CD14-positive monocyte (primary cell): ENCODE results near the gene PPP1R1C. TPM values are rescaled to one million over a fixed set of nuclear protein-coding genes. Genes with fewer than 3 reads are reported as not detected.

Experiments
- DNase-seq, 3 donors: peaks; one replicate each; pipeline ENCODE4 v3.0.0-alpha.2; 2011 to 2022
- H2AFZ ChIP-seq: 2 replicates; pipeline ENCODE4 v1.6.0; 2012; ENCODE audit warnings: mild to moderate bottlenecking, low read depth, low read length, inconsistent platforms; ENCODE audit not compliant: insufficient read depth, poor library complexity, severe bottlenecking
- H3K27ac ChIP-seq, 2 donors: 1 replicate in 1 of 2; 2 replicates in 1 of 2; pipeline ENCODE4 v1.5.1; 2012 to 2013; ENCODE audit warnings: low read length in 2 of 2, control low read depth in 1 of 2, inconsistent platforms in 1 of 2, low read depth in 1 of 2, mild to moderate bottlenecking in 1 of 2
- H3K27me3 ChIP-seq, 2 donors: one replicate each; pipeline versions ENCODE4 v1.6.0 to v1.6.1; 2011 to 2013; ENCODE audit warnings: low read length in 2 of 2; ENCODE audit not compliant: control insufficient read depth in 2 of 2, insufficient read depth in 2 of 2
- H3K36me3 ChIP-seq, 2 donors: replicated peaks in 1 of 2; 1 replicate in 1 of 2; 2 replicates in 1 of 2; pipeline versions ENCODE4 v1.5.1 to v1.6.1; 2012 to 2013; ENCODE audit warnings: low read length in 2 of 2, control low read depth in 1 of 2, inconsistent platforms in 1 of 2, mild to moderate bottlenecking in 1 of 2; ENCODE audit not compliant: insufficient read depth in 2 of 2, control insufficient read depth in 1 of 2
- H3K4me1 ChIP-seq, 2 donors: 1 replicate in 1 of 2; 2 replicates in 1 of 2; pipeline versions ENCODE4 v1.5.1 to v1.6.1; 2012 to 2013; ENCODE audit warnings: low read length in 2 of 2, control low read depth in 1 of 2, inconsistent platforms in 1 of 2, mild to moderate bottlenecking in 1 of 2, moderate library complexity in 1 of 2; ENCODE audit not compliant: insufficient read depth in 2 of 2, control insufficient read depth in 1 of 2
- H3K4me2 ChIP-seq: replicated peaks from 2 replicates; pipeline ENCODE3; 2012; ENCODE audit warnings: low read length, moderate library complexity, mild to moderate bottlenecking; ENCODE audit not compliant: poor library complexity, severe bottlenecking; ENCODE audit errors: extremely low read depth
- H3K4me3 ChIP-seq, 3 experiments: fragments of 200-600 bp in 1 of 3; sonication (generic) in 1 of 3; replicated peaks in 1 of 3; 1 replicate in 2 of 3; 2 replicates in 1 of 3; pipeline ENCODE4 v1.5.1; 2011 to 2013; ENCODE audit warnings: low read length in 3 of 3, mild to moderate bottlenecking in 3 of 3, control low read depth in 2 of 3, low read depth in 2 of 3, inconsistent platforms in 1 of 3, moderate library complexity in 1 of 3
- H3K79me2 ChIP-seq: 2 replicates; pipeline ENCODE4 v1.6.0; 2012; ENCODE audit warnings: mild to moderate bottlenecking, control low read depth, inconsistent platforms, low read length, moderate library complexity; ENCODE audit not compliant: insufficient read depth
- H3K9ac ChIP-seq: 2 replicates; pipeline ENCODE4 v1.6.0; 2017; ENCODE audit warnings: low read length, mild to moderate bottlenecking; ENCODE audit not compliant: insufficient read depth, poor library complexity, severe bottlenecking
- H3K9me3 ChIP-seq, 2 donors: replicated peaks in 1 of 2; 1 replicate in 1 of 2; 2 replicates in 1 of 2; pipeline versions ENCODE4 v1.5.1 to v1.6.1; 2012 to 2013; ENCODE audit warnings: low read length in 2 of 2, control low read depth in 1 of 2; ENCODE audit not compliant: control insufficient read depth in 1 of 2, insufficient read depth in 1 of 2
- H4K20me1 ChIP-seq: 2 replicates; pipeline ENCODE4 v1.6.0; 2012; ENCODE audit warnings: mild to moderate bottlenecking, low read length, control low read depth, moderate library complexity; ENCODE audit not compliant: insufficient read depth
- H3K27ac Mint-ChIP-seq, 7 donors: one replicate each; pipeline ENCODE4 v1.8.0; 2020; ENCODE audit warnings: mild to moderate bottlenecking in 7 of 7, mixed read lengths in 7 of 7, moderate library complexity in 6 of 7, inconsistent platforms in 2 of 7
- H3K27me3 Mint-ChIP-seq, 3 donors: one replicate each; pipeline ENCODE4 v1.8.0; 2021 to 2022; ENCODE audit warnings: low read depth in 3 of 3, mild to moderate bottlenecking in 3 of 3, mixed read lengths in 3 of 3, moderate library complexity in 3 of 3, inconsistent platforms in 1 of 3
- H3K36me3 Mint-ChIP-seq, 2 donors: one replicate each; pipeline ENCODE4 v1.8.0; 2020; ENCODE audit warnings: mixed read lengths in 2 of 2, inconsistent platforms in 1 of 2, mild to moderate bottlenecking in 1 of 2
- H3K4me1 Mint-ChIP-seq: one replicate; pipeline ENCODE4 v1.8.0; 2020; ENCODE audit warnings: mild to moderate bottlenecking, mixed read lengths
- H3K4me3 Mint-ChIP-seq, 2 donors: one replicate each; pipeline ENCODE4 v1.8.0; 2020; ENCODE audit warnings: mild to moderate bottlenecking in 2 of 2, mixed read lengths in 2 of 2, moderate library complexity in 1 of 2
- H3K9me3 Mint-ChIP-seq, 7 donors: one replicate each; pipeline ENCODE4 v1.8.0; 2020 to 2022; ENCODE audit warnings: mixed read lengths in 7 of 7, mild to moderate bottlenecking in 6 of 7, moderate library complexity in 6 of 7, inconsistent platforms in 2 of 7
- WGBS: methylation state at CpG from one replicate; pipeline ENCODE4 v1.1.5; 2013; ENCODE audit warnings: missing lambda C conversion rate; ENCODE audit not compliant: insufficient coverage; 5-methylcytosine and 5-hydroxymethylcytosine counted together
- intact Hi-C, 2 donors: fragments of 100-400 bp; cut with micrococcal nuclease; formaldehyde crosslinking; loops; one replicate each; pipeline versions ENCODE4 v1.15.0 to v1.15.1; 2023
- polyA plus RNA-seq, 3 donors: library from polyadenylated mRNA; depleted of rRNA in 1 of 3; unstranded in 2 of 3; stranded (reverse) in 1 of 3; fragments of 300-500 nt in 2 of 3; fragments of >200 nt in 1 of 3; fragmentation: Illumina TruSeq in 2 of 3; gene quantifications; 1 replicate in 2 of 3; 2 replicates in 1 of 3; pipeline ENCODE4 v1.2.3, GENCODE V29; 2012 to 2021
- TF ChIP-seq, protein P1 (sequence below): fragments of 200-600 bp; IDR thresholded peaks from one replicate; pipeline ENCODE4 v1.8.0; 2022; ENCODE audit warnings: antibody characterized with exemption, mild to moderate bottlenecking

Gene PPP1R1C
- polyA plus RNA-seq, 3 donors: not detected

GRCh38 chr2:182038576-182038975, 52.9 kb downstream of the PPP1R1C start:
- Histone ChIP-seq H3K27me3 (no peaks in the 10 kb centered on the region), H3K9me3 (no peaks in the 10 kb centered on the region), H3K4me1 (no peaks in the 10 kb centered on the region), H3K4me2 (no peak overlapping the region), H2AFZ (no peak overlapping the region), H3K4me3 (no peak overlapping the region), H3K9ac (no peak overlapping the region), H3K36me3 (no peaks in the 10 kb centered on the region), H3K79me2 (no peaks in the 10 kb centered on the region), H4K20me1 (no peaks in the 10 kb centered on the region), H3K27ac (no peak overlapping the region)
- WGBS: 100% methylated on average over 1 of the region's 1 CpG
- Mint-ChIP-seq H3K27ac (no peak overlapping the region), H3K9me3 (peaks cover 0 to 7% (median under 1%) of the 10 kb centered on the region in 7 donors), H3K27me3 (no peaks in the 10 kb centered on the region), H3K4me3 (no peak overlapping the region), H3K4me1 (no peaks in the 10 kb centered on the region), H3K36me3 (no peaks in the 10 kb centered on the region)
- TF ChIP-seq, protein P1, sequence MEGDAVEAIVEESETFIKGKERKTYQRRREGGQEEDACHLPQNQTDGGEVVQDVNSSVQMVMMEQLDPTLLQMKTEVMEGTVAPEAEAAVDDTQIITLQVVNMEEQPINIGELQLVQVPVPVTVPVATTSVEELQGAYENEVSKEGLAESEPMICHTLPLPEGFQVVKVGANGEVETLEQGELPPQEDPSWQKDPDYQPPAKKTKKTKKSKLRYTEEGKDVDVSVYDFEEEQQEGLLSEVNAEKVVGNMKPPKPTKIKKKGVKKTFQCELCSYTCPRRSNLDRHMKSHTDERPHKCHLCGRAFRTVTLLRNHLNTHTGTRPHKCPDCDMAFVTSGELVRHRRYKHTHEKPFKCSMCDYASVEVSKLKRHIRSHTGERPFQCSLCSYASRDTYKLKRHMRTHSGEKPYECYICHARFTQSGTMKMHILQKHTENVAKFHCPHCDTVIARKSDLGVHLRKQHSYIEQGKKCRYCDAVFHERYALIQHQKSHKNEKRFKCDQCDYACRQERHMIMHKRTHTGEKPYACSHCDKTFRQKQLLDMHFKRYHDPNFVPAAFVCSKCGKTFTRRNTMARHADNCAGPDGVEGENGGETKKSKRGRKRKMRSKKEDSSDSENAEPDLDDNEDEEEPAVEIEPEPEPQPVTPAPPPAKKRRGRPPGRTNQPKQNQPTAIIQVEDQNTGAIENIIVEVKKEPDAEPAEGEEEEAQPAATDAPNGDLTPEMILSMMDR: no peak
- intact Hi-C loops: no loop called here
- no peak for DNase-seq

DNA sequence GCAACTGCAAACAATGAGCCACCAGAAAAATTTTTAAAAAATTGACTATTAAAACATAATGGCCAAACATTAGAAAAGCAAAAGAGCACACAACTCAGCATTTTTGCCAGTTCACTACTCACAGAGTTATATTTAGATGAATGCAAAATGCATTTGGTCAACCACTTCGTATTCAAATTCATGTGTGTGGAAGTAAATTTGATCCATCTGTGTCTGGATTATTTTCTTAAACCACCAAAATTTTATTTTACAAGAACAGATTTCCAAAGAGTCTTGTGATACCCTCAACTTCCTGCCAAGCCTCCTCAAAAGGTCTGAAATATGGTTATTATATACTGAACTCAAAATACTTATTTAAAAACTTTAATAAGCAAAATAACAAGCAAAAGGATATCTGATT, 57.4 kb downstream of the PPP1R1C start:
- Mint-ChIP-seq H3K9me3 (peaks cover 0 to 3% (median 0%) of the 10 kb centered on the region in 7 donors), H3K36me3 (no peaks in the 10 kb centered on the region), H3K4me1 (no peaks in the 10 kb centered on the region), H3K27ac (no peak overlapping the region), H3K4me3 (no peak overlapping the region), H3K27me3 (no peaks in the 10 kb centered on the region)
- H3K27ac ChIP-seq: no peak overlapping the region
- H3K36me3 ChIP-seq: no peaks in the 10 kb centered on the region
- no peak overlapping the region for H3K4me3 ChIP-seq
- H4K20me1 ChIP-seq: no peaks in the 10 kb centered on the region
- no peaks in the 10 kb centered on the region for H3K27me3 ChIP-seq
- H3K4me1 ChIP-seq: no peaks in the 10 kb centered on the region
- TF ChIP-seq, protein P1: no peak
- no peak overlapping the region for H3K4me2 ChIP-seq
- no peak for DNase-seq
- no peak overlapping the region for H2AFZ ChIP-seq
- intact Hi-C loops: no loop called here
- no peaks in the 10 kb centered on the region for H3K9me3 ChIP-seq
- no peaks in the 10 kb centered on the region for H3K79me2 ChIP-seq
- no CpG with 5 or more reads among the region's 1 CpG for WGBS
- H3K9ac ChIP-seq: no peak overlapping the region
